HG02885 (cell line): ENCODE measurements around the gene NR3C2.

Experiments used
- ATAC-seq: cut with Tn5 transposase; IDR thresholded peaks from one replicate; pipeline ENCODE4 v1.9.1; 2021; ENCODE audit warnings: mild to moderate bottlenecking; ENCODE audit not compliant: unreplicated experiment, poor library complexity

NR3C2 gene

DNA sequence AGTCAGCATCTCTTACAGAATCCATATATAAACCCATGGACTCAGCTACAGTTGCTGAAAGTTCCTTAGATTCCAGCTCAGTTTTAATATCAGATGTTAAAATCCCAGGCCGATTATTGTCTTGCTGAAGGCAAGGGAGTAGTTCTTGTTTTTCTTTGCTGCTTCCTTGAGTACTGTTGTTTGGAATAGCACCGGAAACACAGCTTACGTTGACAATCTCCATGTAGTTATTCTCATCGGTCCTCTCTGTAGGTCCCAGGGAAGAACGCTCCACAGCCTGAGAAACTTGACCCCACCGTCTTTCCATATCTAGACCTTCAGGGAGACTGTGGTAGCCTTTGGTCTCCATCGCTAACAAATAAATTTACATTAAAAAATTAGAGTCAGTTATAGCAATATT lies 5.7 kb downstream of the NR3C2 start:
- no peak for ATAC-seq

DNA sequence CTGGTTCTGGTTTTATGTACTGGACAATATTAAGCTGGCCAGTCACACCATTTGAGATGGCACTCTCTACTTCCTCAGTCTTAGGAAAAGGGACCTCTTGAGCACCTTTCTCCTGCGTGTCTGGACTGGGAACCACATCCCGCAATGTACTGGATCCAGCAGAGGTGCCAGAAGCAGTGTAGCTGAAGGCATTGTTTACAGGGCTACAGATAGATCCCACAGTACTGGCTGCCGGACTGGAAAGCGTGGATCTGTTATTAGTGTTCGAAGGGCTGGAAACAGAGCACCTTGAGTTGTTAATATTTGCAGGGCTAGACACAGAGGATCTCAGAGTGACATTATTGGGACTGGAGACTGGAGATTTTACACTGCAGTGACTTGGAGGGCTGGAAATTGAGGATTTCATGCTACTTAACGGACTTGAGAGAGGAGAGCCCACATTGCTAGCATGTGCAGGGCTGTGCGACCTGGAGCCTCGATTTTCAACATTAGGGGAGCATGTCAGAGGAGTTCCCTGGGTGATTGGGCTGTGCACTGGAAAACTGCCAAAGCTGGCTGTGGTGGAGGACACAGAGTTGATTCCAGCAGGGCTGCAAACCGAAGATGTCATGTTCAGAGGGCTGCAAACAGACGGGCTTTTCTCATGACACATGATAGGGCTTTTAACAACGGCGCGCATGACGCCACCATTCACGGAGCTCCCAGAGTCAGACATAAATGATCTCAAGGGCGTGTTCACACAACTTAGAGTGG lies 6.4 kb downstream of the NR3C2 start:
- ATAC-seq = no peak

DNA sequence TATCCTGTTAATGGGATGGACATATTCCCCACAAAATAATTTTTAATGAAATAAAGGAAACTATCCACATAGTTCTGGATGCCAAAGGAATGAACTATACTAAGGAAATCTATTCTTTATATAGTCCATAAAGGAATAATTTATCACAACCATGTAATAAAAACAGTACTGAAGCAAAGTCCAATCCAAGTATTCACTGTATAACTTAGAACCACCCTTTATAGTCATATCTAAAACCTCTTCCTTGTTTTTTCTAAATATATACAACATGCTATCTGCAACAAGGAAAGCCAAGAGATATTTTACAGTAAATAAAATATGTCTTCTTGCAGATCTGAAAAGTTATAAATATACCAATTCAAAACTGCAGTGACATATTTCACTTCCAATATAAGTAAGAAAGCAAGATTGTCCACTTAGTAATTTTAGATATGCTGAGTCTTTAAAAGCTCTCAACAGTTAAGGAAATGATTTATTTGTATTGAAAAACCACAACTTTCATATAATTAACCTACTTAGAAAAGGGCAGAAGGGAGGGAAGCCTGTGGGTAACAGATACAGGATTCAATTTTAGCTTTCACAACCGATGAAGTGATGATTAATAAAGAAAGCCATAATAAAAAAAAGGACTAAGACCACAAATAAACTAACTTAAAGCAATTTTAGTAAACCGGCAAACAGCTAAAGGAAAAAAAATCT lies 8.0 kb downstream of the NR3C2 start:
- no peak for ATAC-seq

DNA sequence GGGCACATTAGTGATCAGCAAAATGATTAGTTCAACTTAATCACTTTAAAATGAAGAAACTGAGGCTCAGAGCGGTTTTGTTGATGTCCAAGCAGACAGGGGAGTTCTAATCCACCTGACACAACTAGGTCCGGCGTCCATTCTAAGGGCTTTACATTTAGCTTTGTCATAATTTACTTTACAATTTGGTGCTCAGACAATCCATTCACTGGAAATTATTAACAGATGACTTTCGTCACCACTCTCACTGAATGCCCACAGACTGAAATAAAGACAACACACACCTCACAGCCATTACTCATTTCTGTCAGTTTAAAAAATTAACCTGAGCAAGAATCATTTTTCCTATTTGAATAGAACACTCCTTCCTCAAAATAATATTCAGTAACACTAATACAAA lies 10.8 kb downstream of the NR3C2 start:
- ATAC-seq = no peak

DNA sequence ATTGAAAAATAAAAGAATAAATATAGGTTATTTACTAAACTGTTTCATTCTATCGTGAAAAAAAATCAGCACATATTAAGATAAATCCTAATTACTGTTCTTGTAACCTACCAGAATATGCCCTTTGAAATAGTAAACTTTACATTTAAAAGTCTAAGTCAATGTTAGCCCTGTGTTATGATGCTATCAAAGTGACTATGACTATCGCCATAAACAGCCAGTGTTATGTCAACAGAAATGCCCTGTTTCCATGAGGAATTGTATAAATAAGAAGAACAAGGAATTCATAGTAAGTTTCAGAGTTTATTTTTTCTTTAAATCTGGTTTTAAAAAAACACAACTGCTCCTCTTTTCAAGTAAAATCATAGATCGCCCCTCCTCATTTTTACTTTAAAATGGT lies 11.4 kb downstream of the NR3C2 start:
- ATAC-seq = no peak

DNA sequence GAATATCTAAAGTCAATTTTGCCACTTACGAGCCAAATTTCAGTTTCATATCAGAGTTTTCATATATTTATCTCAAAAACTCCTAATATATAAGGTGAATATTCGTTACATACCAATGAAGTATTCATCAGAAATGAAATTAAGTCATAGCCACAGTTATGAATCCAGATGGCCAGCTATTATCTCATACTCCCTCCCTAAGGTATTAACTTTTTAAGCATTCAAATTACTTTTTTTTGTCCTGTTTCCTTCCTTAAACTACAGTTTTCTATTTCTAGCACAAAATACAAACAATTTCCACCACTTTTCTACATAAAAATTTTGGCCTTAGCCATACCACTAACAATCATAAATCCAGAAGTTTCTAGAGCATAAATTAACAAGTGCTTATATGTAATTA lies 13.0 kb downstream of the NR3C2 start:
- ATAC-seq = no peak

DNA sequence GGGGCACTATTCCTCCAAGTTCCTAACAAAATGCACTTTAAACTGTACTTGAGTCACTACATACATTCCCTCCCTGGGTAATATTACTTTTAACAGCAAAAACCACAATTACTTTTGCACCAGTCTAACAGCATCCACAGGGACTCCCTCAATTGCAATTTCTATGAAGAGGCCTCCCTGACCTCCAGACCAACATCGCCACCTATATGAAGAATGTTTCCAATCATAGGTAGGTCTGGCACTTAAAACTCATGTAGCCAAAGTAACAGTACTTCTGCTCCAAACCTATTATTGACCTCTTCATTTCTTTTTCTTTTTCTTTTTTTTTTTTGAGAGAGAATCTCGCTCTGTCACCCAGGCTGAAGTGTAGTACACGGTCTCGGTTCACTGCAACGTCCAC lies 15.6 kb downstream of the NR3C2 start:
- no peak for ATAC-seq

DNA sequence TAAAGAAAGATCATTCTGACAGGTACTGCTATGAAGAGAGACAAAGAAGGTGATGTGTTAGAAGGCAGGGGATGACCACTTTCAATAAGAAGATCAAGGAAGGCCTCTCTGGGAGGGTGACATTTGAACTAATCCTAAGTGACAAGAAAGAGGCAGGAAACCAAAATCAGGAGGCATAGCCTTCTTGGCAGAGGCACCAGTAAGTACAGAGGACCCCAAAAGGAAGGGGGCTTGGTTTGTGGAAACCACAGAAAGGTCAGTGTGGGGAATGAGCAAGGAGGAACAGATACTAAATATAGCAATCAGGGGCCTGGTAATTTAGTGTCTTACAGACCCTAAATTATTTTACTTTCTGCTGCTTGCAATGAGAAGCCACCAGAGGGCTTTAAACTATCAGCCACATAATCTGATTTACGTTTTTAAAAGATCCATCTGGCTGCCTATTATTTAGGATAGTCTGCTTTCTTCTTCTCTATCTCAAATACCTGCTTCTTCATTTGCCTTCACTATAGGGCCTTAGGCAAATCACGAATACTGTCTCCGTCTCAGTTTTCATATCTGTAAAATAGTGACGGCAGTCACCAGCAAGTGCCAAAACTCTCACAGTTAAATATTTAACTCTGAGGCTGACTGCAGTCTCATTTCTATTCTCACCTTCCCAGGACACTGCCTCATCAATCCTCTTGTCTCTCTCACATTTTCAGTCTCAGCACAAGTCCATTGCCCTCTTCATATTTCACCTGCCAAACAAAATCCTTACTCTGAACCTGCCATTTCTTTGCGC lies 16.7 kb downstream of the NR3C2 start:
- no peak for ATAC-seq

DNA sequence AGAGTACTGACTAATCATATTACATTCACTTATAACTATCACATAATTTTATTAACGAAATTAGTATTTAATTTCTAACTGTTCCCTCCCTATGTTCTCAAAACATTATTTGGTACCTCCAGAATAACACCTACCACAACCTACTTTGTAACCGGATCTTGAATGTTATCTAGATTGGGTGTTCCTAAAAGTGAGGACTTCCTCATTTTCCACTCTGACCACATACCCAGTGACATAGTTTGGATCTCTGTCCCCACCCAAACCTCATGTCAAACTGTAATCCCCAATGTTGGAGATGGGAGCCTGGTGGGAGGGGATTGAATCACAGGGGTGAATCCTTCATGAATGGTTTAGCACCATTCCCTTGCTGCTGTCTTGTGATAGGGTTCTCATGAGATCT lies 21.8 kb downstream of the NR3C2 start:
- ATAC-seq = no peak

DNA sequence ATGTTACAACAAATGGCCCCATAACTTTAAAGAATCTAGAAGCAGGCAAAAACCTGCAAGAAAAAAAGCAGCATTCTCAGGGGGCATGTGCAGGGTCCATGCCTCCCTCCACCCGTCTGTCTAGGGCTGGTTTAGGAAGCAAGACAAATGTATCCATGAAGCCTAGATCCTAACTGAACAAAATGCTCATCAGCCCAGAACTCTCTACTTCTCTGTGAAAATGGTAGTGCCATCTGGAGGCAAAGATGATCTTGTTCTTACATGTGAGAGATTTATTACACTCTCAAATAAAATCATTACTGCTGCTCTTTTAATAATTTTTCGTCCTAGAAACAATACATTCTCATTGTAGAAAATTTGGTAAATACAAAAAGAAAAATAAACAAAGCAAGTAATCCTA lies 26.7 kb downstream of the NR3C2 start:
- no peak for ATAC-seq

DNA sequence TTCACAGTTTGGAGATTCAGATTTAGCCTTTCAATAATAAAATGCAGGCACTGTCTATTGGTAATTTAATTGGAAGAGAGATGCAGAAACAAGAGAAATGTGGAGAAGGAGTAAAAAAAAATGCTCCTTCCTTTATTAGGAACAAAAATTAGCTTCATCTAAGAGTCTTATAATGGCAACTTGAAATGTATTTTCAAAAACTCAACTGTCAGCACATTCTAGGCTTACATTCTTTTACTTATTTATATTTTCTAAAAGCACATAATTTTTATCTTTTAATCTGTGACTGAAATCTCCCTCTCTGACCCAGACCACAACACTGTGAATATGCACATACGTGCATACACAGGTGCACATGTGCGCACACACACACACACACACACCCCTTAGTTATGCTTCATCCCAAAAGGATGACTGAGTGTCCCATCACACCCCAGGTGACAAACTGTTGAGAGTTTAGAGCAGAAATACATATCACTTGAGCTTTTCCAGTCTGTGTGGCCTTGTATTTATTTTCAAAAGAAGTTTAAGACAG lies 29.7 kb downstream of the NR3C2 start:
- ATAC-seq = no peak

DNA sequence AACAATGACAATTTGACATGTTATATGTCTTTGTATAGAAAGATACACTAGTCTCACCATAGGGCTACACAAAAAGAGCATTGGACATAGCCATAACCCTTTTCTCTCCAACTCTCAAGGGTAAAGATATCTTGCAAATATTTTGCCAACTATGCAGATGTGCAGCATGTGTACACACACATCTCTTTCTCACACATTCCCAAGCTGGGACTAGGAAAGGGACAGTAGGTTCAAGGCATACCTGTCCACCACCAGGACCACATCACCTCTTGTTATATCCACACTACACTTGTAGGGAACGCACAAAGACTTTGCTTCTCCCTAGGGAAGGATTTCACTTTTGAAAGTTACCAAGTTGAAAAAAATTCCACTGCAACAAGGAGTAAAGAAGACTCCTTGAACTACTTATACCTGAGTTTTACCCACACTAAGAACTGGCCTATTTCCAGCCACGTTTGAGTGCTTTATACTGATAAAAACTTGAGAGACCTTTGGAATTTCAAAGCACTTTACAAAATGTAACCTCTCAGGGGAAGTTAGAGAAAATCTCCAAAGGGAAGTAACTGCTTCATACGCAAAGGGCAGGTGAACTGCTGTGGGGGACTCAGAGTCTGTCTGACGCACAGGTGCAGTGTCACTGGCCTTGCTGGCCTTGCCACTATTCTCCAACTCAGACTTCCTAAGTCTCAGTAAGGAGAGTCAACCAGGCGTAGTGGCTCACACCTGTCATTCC lies 36.9 kb downstream of the NR3C2 start:
- ATAC-seq = no peak

DNA sequence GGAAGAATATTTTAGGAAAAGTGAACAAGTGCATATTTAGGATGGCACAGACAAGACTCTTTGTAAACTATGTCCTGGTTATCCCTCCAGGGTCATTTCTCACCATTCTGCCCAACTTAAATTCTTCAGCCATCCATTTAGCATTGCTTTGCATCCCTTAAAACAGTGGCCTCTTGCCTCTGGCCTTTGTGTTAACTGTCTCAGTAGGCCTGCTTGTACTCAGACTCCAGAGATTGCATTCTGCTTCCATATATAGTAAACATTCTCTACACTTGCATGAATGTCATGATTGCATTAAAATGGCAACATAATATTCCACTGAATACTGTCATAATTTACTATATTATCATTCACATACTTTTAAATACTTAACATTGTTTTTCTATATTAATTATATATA lies 43.2 kb downstream of the NR3C2 start:
- ATAC-seq = no peak

DNA sequence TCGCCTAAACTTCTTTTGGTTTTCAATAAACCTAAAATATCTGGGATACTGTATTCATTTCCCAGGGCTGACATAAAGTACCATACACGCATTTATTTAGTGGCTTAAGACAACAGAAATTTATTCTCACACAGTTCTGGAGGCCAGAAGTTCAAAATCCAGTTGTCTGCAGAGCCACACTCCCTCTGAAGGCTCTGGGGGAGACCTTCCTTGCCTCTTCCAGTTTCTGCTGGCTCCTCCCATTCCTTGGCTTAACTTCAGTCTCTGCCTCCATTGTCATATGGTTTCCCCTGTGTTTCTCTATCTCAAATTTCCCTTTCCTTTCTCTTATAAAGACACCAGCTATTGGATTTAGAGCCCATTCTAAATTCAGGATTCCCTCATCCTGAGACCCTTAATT lies 44.4 kb downstream of the NR3C2 start:
- no peak for ATAC-seq

DNA sequence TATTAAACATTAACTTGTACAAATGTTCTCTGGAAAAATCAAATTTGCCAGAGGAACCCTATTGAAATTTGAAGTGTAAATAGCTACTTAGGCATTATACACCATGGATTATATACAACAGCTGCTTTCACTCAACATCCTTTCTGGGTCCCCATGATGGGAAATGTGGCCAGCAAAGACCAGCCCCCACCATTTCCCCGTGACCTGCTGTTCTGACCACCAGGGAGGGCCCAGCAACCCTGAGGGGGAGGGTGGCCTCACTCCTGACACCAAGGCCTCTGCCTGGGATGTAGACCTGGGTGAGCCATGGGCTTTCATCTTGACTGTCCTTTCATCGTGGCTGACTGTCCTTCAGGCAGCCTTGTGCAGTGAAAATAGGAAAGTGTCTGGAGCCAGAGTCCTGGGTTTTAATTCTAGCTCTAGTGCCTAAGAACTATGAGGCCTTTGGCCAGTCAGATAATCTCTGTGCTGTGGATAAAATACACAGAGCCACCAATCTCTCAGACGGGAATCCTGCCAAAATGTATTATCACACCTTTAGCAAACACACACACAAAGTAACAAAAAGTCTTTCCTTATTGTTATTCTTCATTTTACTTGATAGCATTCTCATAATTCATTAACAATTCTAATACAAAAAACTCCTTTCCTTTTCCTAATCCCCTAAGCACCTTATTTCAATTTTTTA lies 45.1 kb downstream of the NR3C2 start:
- no peak for ATAC-seq

DNA sequence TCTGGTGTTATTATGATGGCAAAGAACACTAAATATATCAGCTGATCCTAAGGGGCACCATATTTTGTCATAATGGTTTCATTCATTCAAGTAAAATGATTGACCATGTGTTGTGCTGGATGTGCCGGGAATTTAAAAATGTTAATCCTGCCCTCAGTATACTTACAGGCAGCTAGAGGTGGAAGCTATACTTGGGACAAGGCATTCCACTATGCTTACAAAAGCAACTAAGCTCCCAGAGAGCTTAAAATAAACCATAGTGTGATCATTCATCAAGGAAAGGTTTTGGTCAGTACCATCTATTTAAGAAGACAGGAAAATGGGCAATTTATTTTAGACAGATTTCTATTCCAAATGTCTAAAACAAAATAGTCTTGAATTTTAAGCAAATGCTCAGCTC lies 46.4 kb downstream of the NR3C2 start:
- ATAC-seq = no peak

DNA sequence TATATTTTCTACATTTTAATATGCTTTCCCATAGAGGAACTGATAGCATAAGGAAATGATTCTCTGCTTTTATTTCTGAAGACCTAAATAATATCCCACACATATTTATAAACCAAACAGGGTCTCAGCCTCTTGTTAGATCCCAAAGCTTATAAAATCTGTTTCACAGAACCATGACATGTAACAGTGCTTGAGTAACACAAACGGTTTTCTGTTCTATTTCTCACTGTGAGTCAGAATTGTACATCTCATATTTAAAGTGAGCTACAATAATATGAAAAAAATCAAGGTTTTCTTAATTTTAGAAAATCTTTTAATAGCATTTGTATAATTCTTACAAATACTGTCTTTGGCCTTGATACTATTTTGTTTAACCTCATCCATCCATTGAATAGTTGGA lies 51.2 kb downstream of the NR3C2 start:
- no peak for ATAC-seq

DNA sequence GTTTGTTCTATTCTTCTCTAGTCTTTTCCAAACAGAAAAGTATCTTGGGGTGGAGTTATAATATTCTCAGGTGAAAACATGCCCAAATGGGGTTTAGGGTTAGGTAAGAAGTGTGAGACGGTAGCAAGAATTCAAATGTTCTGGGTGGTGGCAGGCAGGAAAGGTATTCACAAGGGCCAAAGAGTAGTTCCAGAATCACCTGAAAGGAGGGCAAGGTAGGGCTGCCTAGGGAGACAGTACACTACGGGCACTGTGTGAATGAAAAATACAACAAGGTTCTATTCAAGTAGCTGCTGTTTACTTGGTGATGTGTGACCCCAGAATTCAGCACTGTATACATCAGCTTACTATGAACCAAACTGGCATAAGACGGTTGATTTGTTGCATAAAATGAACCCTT lies 51.9 kb downstream of the NR3C2 start:
- ATAC-seq = no peak

DNA sequence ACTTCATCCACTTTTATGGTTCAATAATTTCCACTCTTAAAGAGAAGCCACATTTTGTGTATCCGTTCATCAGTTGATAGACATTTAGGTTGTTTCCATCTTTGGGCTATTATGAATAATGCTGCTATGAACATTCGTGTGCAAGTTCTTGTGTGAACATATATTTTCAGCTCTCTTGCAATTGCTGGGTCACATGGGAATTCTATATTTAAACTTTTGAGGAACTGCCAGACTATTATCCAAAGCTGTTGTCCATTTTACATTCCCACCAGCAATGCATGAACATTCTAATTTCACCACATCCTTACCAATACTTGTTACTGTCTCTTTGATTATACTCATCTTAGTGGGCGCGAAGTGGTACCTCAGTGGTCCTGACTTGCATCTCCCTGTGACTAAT lies 61.9 kb downstream of the NR3C2 start:
- ATAC-seq = no peak

DNA sequence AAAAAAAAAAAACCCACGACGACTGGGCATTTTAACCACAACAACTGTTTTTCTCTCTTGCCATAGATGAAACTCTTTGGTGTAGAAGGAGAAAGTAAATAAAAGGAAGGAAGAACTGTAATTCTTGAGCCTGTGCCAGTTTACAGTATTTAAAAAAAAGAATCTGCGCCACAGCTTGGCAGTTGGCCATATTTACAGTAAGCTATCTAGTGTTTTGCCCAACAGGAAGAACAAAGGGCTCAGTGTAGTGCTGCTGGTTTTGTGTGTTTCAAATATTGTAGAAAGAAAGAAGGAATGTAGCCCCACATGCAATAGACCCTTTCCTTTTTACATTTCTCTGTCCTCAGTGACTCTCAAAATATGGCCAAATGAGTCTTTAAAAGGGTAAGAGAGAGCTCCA lies 66.1 kb downstream of the NR3C2 start:
- no peak for ATAC-seq
